Measurements from ENCODE around the gene FEN1. TPM values are rescaled to one million over a fixed set of nuclear protein-coding genes. Genes with fewer than 3 reads are reported as not detected.

The FEN1 gene
- total RNA-seq, 1 donor from 2014 or later, result 13.8 TPM

GRCh38 chr11:61828379-61828628, 35.6 kb downstream of the FEN1 start:
- Mint-ChIP-seq H3K9me3 (ENCODE audit: unreplicated experiment) (no peaks in the 10 kb centered on the region), H3K36me3 (ENCODE audit: low read depth, unreplicated experiment) (peaks cover 2% of the 10 kb centered on the region), H3K4me3 (ENCODE audit: unreplicated experiment) (peak overlapping the region; percentile 92), H3K4me1 (ENCODE audit: low read depth, unreplicated experiment) (peaks cover 25% of the 10 kb centered on the region), H3K27me3 (ENCODE audit: low read depth, unreplicated experiment) (no peaks in the 10 kb centered on the region), H3K27ac (ENCODE audit: unreplicated experiment) (peak overlapping the region; percentile 93)
- peak overlapping the region; percentile 86 for H3K9ac ChIP-seq (ENCODE audit: low read length)
- TF ChIP-seq EZH2 (IDR thresholded peaks at IDR 0.05; ENCODE audit: insufficient read depth, low read length) (no peak), CTCF (IDR thresholded peaks at IDR 0.05; ENCODE audit: insufficient read depth, low read depth, low read length) (no peak)
- no peak for FAIRE-seq
- DNase-seq (ENCODE audit: low read depth), result no peak
- peak overlapping the region; percentile 75 for H2AFZ ChIP-seq (ENCODE audit: low read depth, low read length)
- H3K4me2 ChIP-seq (ENCODE audit: low read length), result peak overlapping the region; percentile 89
- peak overlapping the region; percentile 21 for H3K27ac ChIP-seq (ENCODE audit: low read depth, low read length)
- H3K9me3 ChIP-seq (ENCODE audit: insufficient read depth, low read depth, low read length), result no peaks in the 10 kb centered on the region
- peaks cover 46% of the 10 kb centered on the region for H4K20me1 ChIP-seq (ENCODE audit: insufficient read depth, low read length)
- peaks cover 32% of the 10 kb centered on the region for H3K4me1 ChIP-seq (ENCODE audit: insufficient read depth, low read length)
- peaks cover 51% of the 10 kb centered on the region for H3K79me2 ChIP-seq (ENCODE audit: insufficient read depth, low read length)
- H3K36me3 ChIP-seq (ENCODE audit: insufficient read depth, low read length), result no peaks in the 10 kb centered on the region
- H3K4me3 ChIP-seq (ENCODE audit: insufficient read depth, low read depth, low read length), result peak overlapping the region; percentile 83
- H3K27me3 ChIP-seq (ENCODE audit: insufficient read depth, low read length), result no peaks in the 10 kb centered on the region

- Mint-ChIP-seq H3K9me3 (ENCODE audit: unreplicated experiment) (peaks cover 1% of the 10 kb centered on the region), H3K27ac (ENCODE audit: unreplicated experiment) (peak overlapping the region; percentile 69), H3K36me3 (ENCODE audit: low read depth, unreplicated experiment) (peaks cover 2% of the 10 kb centered on the region), H3K4me3 (ENCODE audit: unreplicated experiment) (peak overlapping the region; percentile 92), H3K4me1 (ENCODE audit: low read depth, unreplicated experiment) (peaks cover 25% of the 10 kb centered on the region), H3K27me3 (ENCODE audit: low read depth, unreplicated experiment) (no peaks in the 10 kb centered on the region)
- FAIRE-seq (no peak), DNase-seq (ENCODE audit: low read depth) (peak; percentile 14)
- H3K9ac ChIP-seq (ENCODE audit: low read length), result peak overlapping the region; percentile 86
- H3K4me1 ChIP-seq (ENCODE audit: insufficient read depth, low read length), result peaks cover 34% of the 10 kb centered on the region
- peaks cover 56% of the 10 kb centered on the region for H3K79me2 ChIP-seq (ENCODE audit: insufficient read depth, low read length)
- H4K20me1 ChIP-seq (ENCODE audit: insufficient read depth, low read length), result peaks cover 51% of the 10 kb centered on the region
- H3K4me3 ChIP-seq (ENCODE audit: insufficient read depth, low read depth, low read length), result peak overlapping the region; percentile 83
- TF ChIP-seq CTCF (IDR thresholded peaks at IDR 0.05; ENCODE audit: insufficient read depth, low read depth, low read length) (peak; percentile 26), EZH2 (IDR thresholded peaks at IDR 0.05; ENCODE audit: insufficient read depth, low read length) (no peak)
- no peaks in the 10 kb centered on the region for H3K9me3 ChIP-seq (ENCODE audit: insufficient read depth, low read depth, low read length)
- no peaks in the 10 kb centered on the region for H3K36me3 ChIP-seq (ENCODE audit: insufficient read depth, low read length)
- peak overlapping the region; percentile 75 for H2AFZ ChIP-seq (ENCODE audit: low read depth, low read length)
- no peaks in the 10 kb centered on the region for H3K27me3 ChIP-seq (ENCODE audit: insufficient read depth, low read length)
- peak overlapping the region; percentile 89 for H3K4me2 ChIP-seq (ENCODE audit: low read length)
- H3K27ac ChIP-seq (ENCODE audit: low read depth, low read length), result peak overlapping the region; percentile 21
Observed at GRCh38 chr11:61828629-61829407, 36.1 kb downstream of the FEN1 start.

GRCh38 chr11:61829806-61830205, 37.1 kb downstream of the FEN1 start:
- Mint-ChIP-seq H3K27me3 (ENCODE audit: low read depth, unreplicated experiment) (no peaks in the 10 kb centered on the region), H3K4me3 (ENCODE audit: unreplicated experiment) (peak overlapping the region; percentile 92), H3K36me3 (ENCODE audit: low read depth, unreplicated experiment) (peaks cover 2% of the 10 kb centered on the region), H3K27ac (ENCODE audit: unreplicated experiment) (no peak overlapping the region), H3K4me1 (ENCODE audit: low read depth, unreplicated experiment) (peaks cover 25% of the 10 kb centered on the region), H3K9me3 (ENCODE audit: unreplicated experiment) (peaks cover 1% of the 10 kb centered on the region)
- H3K9me3 ChIP-seq (ENCODE audit: insufficient read depth, low read depth, low read length), result no peaks in the 10 kb centered on the region
- FAIRE-seq (no peak), DNase-seq (ENCODE audit: low read depth) (no peak)
- H2AFZ ChIP-seq (ENCODE audit: low read depth, low read length), result no peak overlapping the region
- no peaks in the 10 kb centered on the region for H3K36me3 ChIP-seq (ENCODE audit: insufficient read depth, low read length)
- peak overlapping the region; percentile 86 for H3K9ac ChIP-seq (ENCODE audit: low read length)
- peak overlapping the region; percentile 83 for H3K4me3 ChIP-seq (ENCODE audit: insufficient read depth, low read depth, low read length)
- no peak for TF ChIP-seq EZH2 (IDR thresholded peaks at IDR 0.05; ENCODE audit: insufficient read depth, low read length)
- TF ChIP-seq CTCF (IDR thresholded peaks at IDR 0.05; ENCODE audit: insufficient read depth, low read depth, low read length), result no peak
- no peak overlapping the region for H3K27ac ChIP-seq (ENCODE audit: low read depth, low read length)
- H3K4me1 ChIP-seq (ENCODE audit: insufficient read depth, low read length), result peaks cover 44% of the 10 kb centered on the region
- peak overlapping the region; percentile 89 for H3K4me2 ChIP-seq (ENCODE audit: low read length)
- H4K20me1 ChIP-seq (ENCODE audit: insufficient read depth, low read length), result peaks cover 59% of the 10 kb centered on the region
- peaks cover 65% of the 10 kb centered on the region for H3K79me2 ChIP-seq (ENCODE audit: insufficient read depth, low read length)
- H3K27me3 ChIP-seq (ENCODE audit: insufficient read depth, low read length), result no peaks in the 10 kb centered on the region
